ENCODE data around the gene HMG20B. TPM values are rescaled to one million over a fixed set of nuclear protein-coding genes. Genes with fewer than 3 reads are reported as not detected.

The HMG20B gene
- total RNA-seq, 1 donor from 2014 or later = 28.7 TPM

- Histone ChIP-seq H3K4me1 (ENCODE audit: control insufficient read depth in 3 of 3, insufficient read depth in 3 of 3, low read length in 3 of 3) (peaks cover 0 to 3% (median 0%) of the 10 kb centered on the region in 3 donors), H3K36me3 (ENCODE audit: control insufficient read depth in 3 of 3, insufficient read depth in 3 of 3, low read length in 3 of 3) (peaks cover 0 to 13% (median 3%) of the 10 kb centered on the region in 3 donors), H3K27ac (ENCODE audit: low read depth, low read length) (no peak overlapping the region), H3K9ac (ENCODE audit: low read depth in 1 of 3, low read length in 3 of 3) (no peak overlapping the region), H3K27me3 (ENCODE audit: control insufficient read depth in 3 of 3, insufficient read depth in 3 of 3, low read length in 3 of 3) (no peaks in the 10 kb centered on the region), H3K9me3 (ENCODE audit: control insufficient read depth in 3 of 3, low read length in 3 of 3) (no peaks in the 10 kb centered on the region), H3K4me3 (ENCODE audit: low read length in 3 of 3) (no peak overlapping the region)
These were observed 27.7 kb upstream of the HMG20B start for GRCh38 chr19:3544742-3545668.

DNA sequence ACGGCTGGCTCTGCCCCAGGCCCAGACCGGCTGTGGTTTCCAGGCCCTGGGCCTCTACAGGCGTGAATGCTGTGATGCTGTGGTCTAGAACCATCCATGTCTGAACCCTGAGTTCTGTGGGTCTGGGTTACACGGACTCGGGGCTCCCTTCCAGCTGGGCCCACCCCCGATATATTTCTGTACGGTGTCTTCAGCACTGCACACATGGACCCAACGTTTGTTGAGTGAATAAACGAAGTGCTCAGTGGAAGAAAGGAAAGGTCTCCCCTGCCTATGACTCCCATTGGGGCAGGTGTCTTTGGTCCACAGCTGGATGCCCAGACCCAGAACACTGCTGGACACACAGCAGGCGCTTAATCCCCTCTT, 27.1 kb upstream of the HMG20B start:
- H3K27ac ChIP-seq (ENCODE audit: low read depth, low read length) = no peak overlapping the region
- H3K27me3 ChIP-seq (ENCODE audit: control insufficient read depth in 3 of 3, insufficient read depth in 3 of 3, low read length in 3 of 3) = no peaks in the 10 kb centered on the region
- no peak overlapping the region for H3K9ac ChIP-seq (ENCODE audit: low read depth in 1 of 3, low read length in 3 of 3)
- peaks cover 0 to 13% (median 4%) of the 10 kb centered on the region in 3 donors for H3K36me3 ChIP-seq (ENCODE audit: control insufficient read depth in 3 of 3, insufficient read depth in 3 of 3, low read length in 3 of 3)
- peaks cover 0 to 3% (median 0%) of the 10 kb centered on the region in 3 donors for H3K4me1 ChIP-seq (ENCODE audit: control insufficient read depth in 3 of 3, insufficient read depth in 3 of 3, low read length in 3 of 3)
- H3K9me3 ChIP-seq (ENCODE audit: control insufficient read depth in 3 of 3, low read length in 3 of 3) = no peaks in the 10 kb centered on the region
- H3K4me3 ChIP-seq (ENCODE audit: low read length in 3 of 3) = no peak overlapping the region

GRCh38 chr19:3546119-3546518, 26.6 kb upstream of the HMG20B start:
- Histone ChIP-seq H3K9me3 (ENCODE audit: control insufficient read depth in 3 of 3, low read length in 3 of 3) (no peaks in the 10 kb centered on the region), H3K4me1 (ENCODE audit: control insufficient read depth in 3 of 3, insufficient read depth in 3 of 3, low read length in 3 of 3) (peaks cover 0 to 3% (median 0%) of the 10 kb centered on the region in 3 donors), H3K9ac (ENCODE audit: low read depth in 1 of 3, low read length in 3 of 3) (peak overlapping the region in 1 of 3 donors; percentile 8), H3K27ac (ENCODE audit: low read depth, low read length) (no peak overlapping the region), H3K4me3 (ENCODE audit: low read length in 3 of 3) (no peak overlapping the region), H3K36me3 (ENCODE audit: control insufficient read depth in 3 of 3, insufficient read depth in 3 of 3, low read length in 3 of 3) (peaks cover 0 to 13% (median 4%) of the 10 kb centered on the region in 3 donors), H3K27me3 (ENCODE audit: control insufficient read depth in 3 of 3, insufficient read depth in 3 of 3, low read length in 3 of 3) (no peaks in the 10 kb centered on the region)

DNA sequence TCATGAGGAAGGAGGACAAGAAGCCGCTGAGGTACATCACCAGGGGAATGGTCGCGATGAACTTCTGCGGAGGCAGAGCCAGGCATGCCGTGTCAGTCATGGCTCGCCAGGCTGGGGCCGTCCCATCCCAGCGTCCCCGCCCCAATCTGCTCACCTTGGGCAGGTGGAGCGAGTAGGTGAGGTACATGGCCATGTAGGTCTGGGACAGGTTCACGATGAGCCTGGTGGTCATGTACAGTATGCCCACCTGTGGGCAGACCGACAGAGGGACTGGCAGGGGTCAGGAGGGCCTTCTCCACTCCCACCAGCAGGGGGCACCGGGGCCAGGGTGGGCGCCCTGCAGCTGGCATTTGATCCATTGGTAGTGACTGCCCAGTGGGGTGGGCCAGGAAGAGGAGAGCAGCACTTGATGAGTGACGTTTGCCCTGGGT, 25.4 kb upstream of the HMG20B start:
- Histone ChIP-seq H3K4me1 (ENCODE audit: control insufficient read depth in 3 of 3, insufficient read depth in 3 of 3, low read length in 3 of 3) (peaks cover 0 to 3% (median 0%) of the 10 kb centered on the region in 3 donors), H3K9ac (ENCODE audit: low read depth in 1 of 3, low read length in 3 of 3) (no peak overlapping the region), H3K36me3 (ENCODE audit: control insufficient read depth in 3 of 3, insufficient read depth in 3 of 3, low read length in 3 of 3) (peaks cover 0 to 11% (median 4%) of the 10 kb centered on the region in 3 donors), H3K4me3 (ENCODE audit: low read length in 3 of 3) (no peak overlapping the region), H3K9me3 (ENCODE audit: control insufficient read depth in 3 of 3, low read length in 3 of 3) (no peaks in the 10 kb centered on the region), H3K27ac (ENCODE audit: low read depth, low read length) (no peak overlapping the region), H3K27me3 (ENCODE audit: control insufficient read depth in 3 of 3, insufficient read depth in 3 of 3, low read length in 3 of 3) (no peaks in the 10 kb centered on the region)

GRCh38 chr19:3547767-3548282, 24.9 kb upstream of the HMG20B start:
- peaks cover 0 to 11% (median 4%) of the 10 kb centered on the region in 3 donors for H3K36me3 ChIP-seq (ENCODE audit: control insufficient read depth in 3 of 3, insufficient read depth in 3 of 3, low read length in 3 of 3)

DNA sequence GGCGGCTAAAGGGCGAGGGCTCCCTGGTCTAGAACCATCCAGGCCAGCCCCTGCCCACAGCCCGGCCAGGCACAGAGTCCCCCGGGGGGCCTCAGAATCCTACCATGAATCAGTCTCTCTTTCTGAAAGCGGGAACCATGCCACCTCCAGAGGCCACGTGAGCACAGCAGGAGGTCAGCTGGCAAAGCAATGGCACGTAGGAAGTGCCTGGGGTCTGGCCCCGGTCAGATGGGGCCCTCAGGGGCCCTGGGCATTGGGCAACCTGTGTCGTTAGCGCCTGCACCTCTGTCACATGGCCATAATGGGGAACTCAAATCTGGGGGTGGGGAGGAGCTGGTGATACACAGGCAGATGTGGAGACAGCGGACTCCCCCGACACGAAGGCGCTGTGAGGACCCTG, 24.1 kb upstream of the HMG20B start:
- no peak overlapping the region for H3K9ac ChIP-seq (ENCODE audit: low read depth in 1 of 3, low read length in 3 of 3)
- H3K4me3 ChIP-seq (ENCODE audit: low read length in 3 of 3) = no peak overlapping the region
- H3K27ac ChIP-seq (ENCODE audit: low read depth, low read length) = no peak overlapping the region
- H3K36me3 ChIP-seq (ENCODE audit: control insufficient read depth in 3 of 3, insufficient read depth in 3 of 3, low read length in 3 of 3) = peaks cover 0 to 11% (median 4%) of the 10 kb centered on the region in 3 donors
- H3K9me3 ChIP-seq (ENCODE audit: control insufficient read depth in 3 of 3, low read length in 3 of 3) = no peaks in the 10 kb centered on the region
- peaks cover 0 to 3% (median 0%) of the 10 kb centered on the region in 3 donors for H3K4me1 ChIP-seq (ENCODE audit: control insufficient read depth in 3 of 3, insufficient read depth in 3 of 3, low read length in 3 of 3)
- no peaks in the 10 kb centered on the region for H3K27me3 ChIP-seq (ENCODE audit: control insufficient read depth in 3 of 3, insufficient read depth in 3 of 3, low read length in 3 of 3)

More at GRCh38 chr19:3547767-3548282, 24.9 kb upstream of the HMG20B start:
- H3K4me1 ChIP-seq (ENCODE audit: control insufficient read depth in 3 of 3, insufficient read depth in 3 of 3, low read length in 3 of 3) = peaks cover 0 to 5% (median 0%) of the 10 kb centered on the region in 3 donors
- no peak overlapping the region for H3K4me3 ChIP-seq (ENCODE audit: low read length in 3 of 3)
- no peaks in the 10 kb centered on the region for H3K9me3 ChIP-seq (ENCODE audit: control insufficient read depth in 3 of 3, low read length in 3 of 3)
- H3K9ac ChIP-seq (ENCODE audit: low read depth in 1 of 3, low read length in 3 of 3) = no peak overlapping the region
- H3K27me3 ChIP-seq (ENCODE audit: control insufficient read depth in 3 of 3, insufficient read depth in 3 of 3, low read length in 3 of 3) = no peaks in the 10 kb centered on the region
- H3K27ac ChIP-seq (ENCODE audit: low read depth, low read length) = no peak overlapping the region

- no peak overlapping the region for H3K9ac ChIP-seq (ENCODE audit: low read depth in 1 of 3, low read length in 3 of 3)
- H3K27ac ChIP-seq (ENCODE audit: low read depth, low read length) = no peak overlapping the region
- peaks cover 0 to 11% (median 4%) of the 10 kb centered on the region in 3 donors for H3K36me3 ChIP-seq (ENCODE audit: control insufficient read depth in 3 of 3, insufficient read depth in 3 of 3, low read length in 3 of 3)
- peaks cover 0 to 4% (median 3%) of the 10 kb centered on the region in 3 donors for H3K4me1 ChIP-seq (ENCODE audit: control insufficient read depth in 3 of 3, insufficient read depth in 3 of 3, low read length in 3 of 3)
- H3K27me3 ChIP-seq (ENCODE audit: control insufficient read depth in 3 of 3, insufficient read depth in 3 of 3, low read length in 3 of 3) = no peaks in the 10 kb centered on the region
- H3K9me3 ChIP-seq (ENCODE audit: control insufficient read depth in 3 of 3, low read length in 3 of 3) = no peaks in the 10 kb centered on the region
- H3K4me3 ChIP-seq (ENCODE audit: low read length in 3 of 3) = no peak overlapping the region
These were observed 22.9 kb upstream of the HMG20B start for GRCh38 chr19:3549816-3550215.

DNA sequence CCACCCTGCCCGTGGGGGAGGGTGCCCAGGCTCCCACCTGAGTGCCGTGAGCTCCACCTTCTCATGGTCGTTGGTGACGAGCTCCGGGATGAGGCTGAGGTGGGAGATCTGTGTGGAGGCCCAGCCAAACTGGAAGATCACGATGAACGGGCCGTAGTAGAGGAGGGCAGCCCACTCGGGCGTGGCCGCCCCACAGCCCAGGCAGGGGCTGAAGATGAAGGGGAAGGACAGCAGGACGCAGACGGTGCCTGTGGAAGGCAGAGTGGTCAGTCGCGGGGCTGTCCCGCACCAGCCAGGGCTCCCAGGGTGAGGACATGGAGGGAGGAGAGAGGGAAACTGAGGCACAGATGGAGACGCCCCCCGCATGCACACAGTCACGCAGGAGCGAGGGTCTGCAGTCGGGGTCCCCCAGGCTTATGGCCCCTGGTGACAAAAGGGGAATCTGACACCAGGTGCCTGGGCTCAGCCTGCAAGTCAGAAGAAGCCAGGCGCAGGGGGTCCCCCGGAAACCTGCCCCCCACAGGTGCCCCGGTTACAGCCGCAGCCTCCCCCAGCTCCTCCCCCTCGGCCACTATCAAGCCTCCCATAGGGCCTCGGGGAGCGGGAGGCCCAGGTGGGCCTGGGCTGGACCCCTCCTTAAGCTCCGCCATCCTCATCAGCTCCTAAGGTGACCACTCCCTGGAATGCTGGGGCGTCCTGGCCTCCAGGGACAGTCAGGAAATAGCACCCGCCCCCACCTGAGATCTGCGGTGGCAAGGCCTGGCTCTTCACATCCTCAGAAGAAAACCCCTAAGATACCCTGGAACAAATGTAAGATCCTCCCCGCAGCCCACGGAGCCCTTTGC, 21.6 kb upstream of the HMG20B start:
- Histone ChIP-seq H3K27ac (ENCODE audit: low read depth, low read length) (no peak overlapping the region), H3K4me3 (ENCODE audit: low read length in 3 of 3) (no peak overlapping the region), H3K4me1 (ENCODE audit: control insufficient read depth in 3 of 3, insufficient read depth in 3 of 3, low read length in 3 of 3) (peaks cover 9 to 12% (median 12%) of the 10 kb centered on the region in 3 donors), H3K27me3 (ENCODE audit: control insufficient read depth in 3 of 3, insufficient read depth in 3 of 3, low read length in 3 of 3) (no peaks in the 10 kb centered on the region), H3K36me3 (ENCODE audit: control insufficient read depth in 3 of 3, insufficient read depth in 3 of 3, low read length in 3 of 3) (peaks cover 0 to 7% (median 4%) of the 10 kb centered on the region in 3 donors), H3K9me3 (ENCODE audit: control insufficient read depth in 3 of 3, low read length in 3 of 3) (no peaks in the 10 kb centered on the region), H3K9ac (ENCODE audit: low read depth in 1 of 3, low read length in 3 of 3) (no peak overlapping the region)

DNA sequence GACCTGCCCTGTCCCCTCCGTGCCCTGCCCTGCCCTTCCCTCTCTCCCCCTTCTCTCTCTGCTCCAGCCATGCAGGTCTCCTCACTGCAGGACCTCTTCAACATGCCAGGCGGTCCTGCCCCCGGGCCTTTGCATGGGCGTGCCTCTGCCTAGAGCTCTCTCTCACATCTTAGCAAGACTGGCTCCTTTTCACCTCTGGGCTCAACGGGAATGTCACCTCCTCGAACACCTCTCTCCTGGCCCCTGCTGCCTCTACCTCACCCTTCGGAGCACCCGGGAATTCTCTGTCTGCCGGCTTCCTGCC, 21.0 kb upstream of the HMG20B start:
- H3K36me3 ChIP-seq (ENCODE audit: control insufficient read depth in 3 of 3, insufficient read depth in 3 of 3, low read length in 3 of 3) = peaks cover 0 to 4% (median 4%) of the 10 kb centered on the region in 3 donors
- no peak overlapping the region for H3K4me3 ChIP-seq (ENCODE audit: low read length in 3 of 3)
- H3K9me3 ChIP-seq (ENCODE audit: control insufficient read depth in 3 of 3, low read length in 3 of 3) = no peaks in the 10 kb centered on the region
- no peak overlapping the region for H3K9ac ChIP-seq (ENCODE audit: low read depth in 1 of 3, low read length in 3 of 3)
- no peaks in the 10 kb centered on the region for H3K27me3 ChIP-seq (ENCODE audit: control insufficient read depth in 3 of 3, insufficient read depth in 3 of 3, low read length in 3 of 3)
- H3K4me1 ChIP-seq (ENCODE audit: control insufficient read depth in 3 of 3, insufficient read depth in 3 of 3, low read length in 3 of 3) = peaks cover 15 to 18% (median 18%) of the 10 kb centered on the region in 3 donors
- H3K27ac ChIP-seq (ENCODE audit: low read depth, low read length) = no peak overlapping the region

All from skeletal muscle tissue (tissue), 4 donors.